Measurements from ENCODE around the gene LASP1. TPM values are rescaled to one million over a fixed set of nuclear protein-coding genes. Genes with fewer than 3 reads are reported as not detected.

The LASP1 gene
- total and polyA plus RNA-seq, 8 donors: 141 to 175 (median 156) TPM

DNA sequence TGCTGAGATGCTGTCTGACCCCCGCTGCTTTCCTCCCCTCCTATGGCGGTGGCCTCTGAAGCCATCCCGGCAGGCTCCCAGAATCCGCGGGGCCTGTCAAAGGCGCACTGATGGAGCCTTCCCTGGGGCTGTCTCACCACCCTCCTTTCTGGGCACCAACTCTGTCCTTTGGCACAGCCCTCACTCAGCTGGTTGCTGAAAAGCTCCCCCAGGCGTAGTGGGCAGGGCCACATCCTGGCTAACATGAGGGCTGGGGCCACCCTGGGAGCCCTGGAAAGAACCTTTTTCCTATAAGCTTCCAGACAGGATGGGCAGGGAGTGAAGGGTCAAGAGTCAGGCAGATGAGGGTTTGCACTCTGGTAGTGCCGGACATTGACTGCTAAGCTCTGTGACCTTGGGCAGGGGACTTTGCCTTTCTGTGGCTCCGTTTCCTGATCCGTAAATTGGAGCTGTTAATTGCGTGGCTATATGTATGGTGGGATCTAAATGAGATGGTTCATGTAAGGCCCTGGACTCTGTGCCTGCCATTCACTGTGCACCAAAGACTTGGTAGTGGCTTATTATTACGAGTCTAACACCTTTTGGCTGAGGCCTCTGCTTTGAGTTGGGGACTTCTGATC, 27.9 kb downstream of the LASP1 start:
- no peaks in the 10 kb centered on the region for H3K9me3 ChIP-seq
- peaks cover 0 to 64% of the 10 kb centered on the region in 2 donors for H3K36me3 ChIP-seq
- no peaks in the 10 kb centered on the region for H3K27me3 ChIP-seq
- intact Hi-C loops (cut with DNase I): no loop called here
- TF ChIP-seq, protein P1, sequence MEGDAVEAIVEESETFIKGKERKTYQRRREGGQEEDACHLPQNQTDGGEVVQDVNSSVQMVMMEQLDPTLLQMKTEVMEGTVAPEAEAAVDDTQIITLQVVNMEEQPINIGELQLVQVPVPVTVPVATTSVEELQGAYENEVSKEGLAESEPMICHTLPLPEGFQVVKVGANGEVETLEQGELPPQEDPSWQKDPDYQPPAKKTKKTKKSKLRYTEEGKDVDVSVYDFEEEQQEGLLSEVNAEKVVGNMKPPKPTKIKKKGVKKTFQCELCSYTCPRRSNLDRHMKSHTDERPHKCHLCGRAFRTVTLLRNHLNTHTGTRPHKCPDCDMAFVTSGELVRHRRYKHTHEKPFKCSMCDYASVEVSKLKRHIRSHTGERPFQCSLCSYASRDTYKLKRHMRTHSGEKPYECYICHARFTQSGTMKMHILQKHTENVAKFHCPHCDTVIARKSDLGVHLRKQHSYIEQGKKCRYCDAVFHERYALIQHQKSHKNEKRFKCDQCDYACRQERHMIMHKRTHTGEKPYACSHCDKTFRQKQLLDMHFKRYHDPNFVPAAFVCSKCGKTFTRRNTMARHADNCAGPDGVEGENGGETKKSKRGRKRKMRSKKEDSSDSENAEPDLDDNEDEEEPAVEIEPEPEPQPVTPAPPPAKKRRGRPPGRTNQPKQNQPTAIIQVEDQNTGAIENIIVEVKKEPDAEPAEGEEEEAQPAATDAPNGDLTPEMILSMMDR (IDR thresholded peaks at IDR 0.05): no peak
- no peak for DNase-seq
- no peak overlapping the region for H3K4me3 ChIP-seq
- ATAC-seq: no peak
- peak overlapping the region; percentile 41 to 86 for H3K27ac ChIP-seq
- H3K4me1 ChIP-seq: peaks cover 46 to 98% of the 10 kb centered on the region in 2 donors

DNA sequence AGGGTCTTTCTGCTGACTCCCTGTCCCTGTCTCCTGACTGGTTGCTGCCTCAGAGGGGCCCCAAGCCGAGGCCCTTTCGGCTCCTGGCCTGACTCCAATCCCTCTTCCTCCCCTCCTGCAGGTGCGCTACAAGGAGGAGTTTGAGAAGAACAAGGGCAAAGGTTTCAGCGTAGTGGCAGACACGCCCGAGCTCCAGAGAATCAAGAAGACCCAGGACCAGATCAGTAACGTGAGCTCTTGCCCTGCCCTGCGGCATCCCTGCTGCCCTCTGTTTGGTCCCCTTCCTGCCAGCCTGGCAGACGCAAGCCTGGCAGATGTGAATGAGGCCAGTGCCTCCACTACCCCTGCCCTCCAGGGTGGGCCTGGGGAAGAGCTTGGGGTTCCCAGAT, 28.4 kb downstream of the LASP1 start:
- Histone ChIP-seq H3K36me3 (peaks cover 0 to 64% of the 10 kb centered on the region in 2 donors), H3K4me1 (peaks cover 42 to 98% of the 10 kb centered on the region in 2 donors), H3K9me3 (no peaks in the 10 kb centered on the region), H3K27me3 (no peaks in the 10 kb centered on the region), H3K27ac (peak overlapping the region; percentile 41 to 86), H3K4me3 (no peak overlapping the region)
- DNase-seq (no peak), ATAC-seq (no peak)
- intact Hi-C loops (cut with DNase I): no loop called here
- TF ChIP-seq, protein P1 (IDR thresholded peaks at IDR 0.05): no peak

- intact Hi-C loops (cut with DNase I): no loop called here
- Histone ChIP-seq H3K27me3 (no peaks in the 10 kb centered on the region), H3K9me3 (no peaks in the 10 kb centered on the region), H3K27ac (peak overlapping the region; percentile 69 to 86), H3K4me3 (peak overlapping the region in 1 of 2 donors; percentile 16), H3K4me1 (peaks cover 36 to 98% of the 10 kb centered on the region in 2 donors), H3K36me3 (peaks cover 0 to 64% of the 10 kb centered on the region in 2 donors)
- TF ChIP-seq, protein P1 (IDR thresholded peaks at IDR 0.05): no peak
- DNase-seq (peak in 2 of 4 donors; percentile 72 to 87), ATAC-seq (peak; percentile 15)
Observed at GRCh38 chr17:38898812-38899348, 29.0 kb downstream of the LASP1 start.

- Histone ChIP-seq H3K9me3 (no peaks in the 10 kb centered on the region), H3K4me3 (no peak overlapping the region), H3K27me3 (no peaks in the 10 kb centered on the region), H3K4me1 (peaks cover 31 to 98% of the 10 kb centered on the region in 2 donors), H3K27ac (peak overlapping the region; percentile 69 to 86), H3K36me3 (peaks cover 0 to 64% of the 10 kb centered on the region in 2 donors)
- ATAC-seq: no peak
- DNase-seq: no peak
- TF ChIP-seq, protein P1 (IDR thresholded peaks at IDR 0.05): no peak
- intact Hi-C loops (cut with DNase I): no loop called here
Observed at GRCh38 chr17:38899421-38899820, 29.6 kb downstream of the LASP1 start.

- TF ChIP-seq, protein P1 (IDR thresholded peaks at IDR 0.05): no peak
- intact Hi-C loops (cut with DNase I): no loop called here
- H3K4me1 ChIP-seq: peaks cover 30 to 98% of the 10 kb centered on the region in 2 donors
- H3K27me3 ChIP-seq: no peaks in the 10 kb centered on the region
- no peaks in the 10 kb centered on the region for H3K9me3 ChIP-seq
- no peak overlapping the region for H3K4me3 ChIP-seq
- H3K27ac ChIP-seq: peak overlapping the region; percentile 59 to 86
- peak; percentile 82 for ATAC-seq
- peak in 1 of 4 donors; percentile 86 for DNase-seq
- H3K36me3 ChIP-seq: peaks cover 0 to 67% of the 10 kb centered on the region in 2 donors
Observed at GRCh38 chr17:38900978-38901656, 31.3 kb downstream of the LASP1 start.
